HG03439 (cell line): ENCODE data around the gene IGSF21.

Experiments
- ATAC-seq: cut with Tn5 transposase; IDR thresholded peaks from one replicate; pipeline ENCODE4 v1.9.1; 2021; ENCODE audit warnings: mild to moderate bottlenecking, moderate library complexity; ENCODE audit not compliant: unreplicated experiment

IGSF21 gene

GRCh38 chr1:18093646-18094045 lies 14.0 kb upstream of the IGSF21 start:
- ATAC-seq: no peak

GRCh38 chr1:18094096-18094495 lies 13.5 kb upstream of the IGSF21 start:
- no peak for ATAC-seq

DNA sequence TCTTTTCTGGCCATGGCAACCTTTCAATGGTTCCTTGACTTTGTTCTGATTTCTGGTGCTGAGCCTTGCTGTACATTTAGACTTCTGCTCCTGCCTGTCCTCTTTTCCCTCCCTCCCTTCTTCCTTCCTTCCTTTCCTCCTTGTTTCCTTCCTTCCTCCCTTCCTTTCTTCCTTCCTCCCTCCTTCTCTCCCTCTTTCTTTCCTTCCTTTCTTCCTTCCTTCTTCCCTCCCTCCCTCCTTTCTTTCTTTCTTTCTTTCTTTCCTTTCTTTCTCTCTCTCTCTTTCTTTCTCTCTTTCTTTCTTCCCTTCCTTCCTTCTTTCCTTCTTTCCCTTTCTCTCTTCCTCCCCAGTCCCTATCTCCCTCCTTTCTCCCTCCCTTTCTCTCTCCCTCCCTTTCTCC lies 10.4 kb upstream of the IGSF21 start:
- ATAC-seq: no peak

DNA sequence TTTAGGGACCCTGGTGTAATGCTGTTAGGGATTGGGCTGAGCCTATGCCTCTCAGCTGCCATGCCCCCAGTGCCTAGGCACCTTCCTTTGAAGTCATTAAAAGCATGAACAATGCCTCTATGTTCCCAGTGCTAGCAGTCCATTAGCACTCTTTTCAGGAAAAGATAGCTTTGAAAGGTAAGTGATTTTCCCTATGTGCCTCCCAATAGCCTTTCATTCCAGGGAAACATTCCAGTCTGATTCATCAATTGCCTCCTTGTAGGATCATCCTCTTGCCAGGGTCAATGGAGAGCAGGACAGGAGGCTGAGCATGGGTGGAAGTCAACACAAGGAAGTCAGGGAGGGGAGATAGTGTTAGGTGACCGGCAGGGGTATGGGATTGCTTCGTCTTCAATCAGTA lies 8.6 kb upstream of the IGSF21 start:
- ATAC-seq: no peak

DNA sequence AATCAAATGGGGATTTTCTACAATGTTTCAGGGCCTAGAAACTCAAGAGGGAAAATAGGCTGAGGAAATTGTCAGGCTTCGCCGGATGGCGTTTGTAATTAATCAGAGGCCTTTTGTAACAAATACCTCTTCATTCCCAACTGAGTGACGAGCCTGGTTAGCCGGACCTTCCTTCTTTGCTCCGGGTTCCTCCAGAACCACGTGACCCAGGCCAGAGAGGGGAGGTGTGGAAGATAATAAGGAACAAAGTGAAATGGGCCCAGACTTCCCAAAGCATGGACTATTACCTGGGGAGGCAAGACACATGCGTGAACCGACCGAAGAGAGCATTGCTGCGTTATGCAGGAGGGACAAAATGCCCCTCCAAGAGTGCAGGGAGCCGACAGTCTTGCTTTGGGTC lies 7.5 kb upstream of the IGSF21 start:
- ATAC-seq: no peak

- ATAC-seq: no peak
Observed at GRCh38 chr1:18100491-18101063, 7.0 kb upstream of the IGSF21 start.

DNA sequence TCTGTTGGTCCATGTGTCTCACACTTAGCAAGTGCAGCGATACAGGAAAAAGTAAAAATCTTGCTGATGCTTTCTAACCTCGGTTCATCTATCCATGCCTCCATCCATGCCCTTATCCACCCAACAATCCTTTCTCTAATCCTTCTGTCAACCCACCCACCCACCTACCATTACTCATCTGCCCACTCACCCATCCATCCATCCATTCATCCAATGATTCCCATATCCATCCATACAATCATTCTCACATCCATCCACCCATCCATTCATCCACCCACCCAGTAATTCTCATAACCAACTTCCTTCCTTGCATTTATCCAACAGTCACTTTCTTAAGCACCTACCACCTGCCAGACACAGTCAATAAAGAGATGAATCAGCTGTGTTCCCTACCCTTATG lies 6.1 kb upstream of the IGSF21 start:
- no peak for ATAC-seq

GRCh38 chr1:18103788-18104421 lies 3.7 kb upstream of the IGSF21 start:
- no peak for ATAC-seq

DNA sequence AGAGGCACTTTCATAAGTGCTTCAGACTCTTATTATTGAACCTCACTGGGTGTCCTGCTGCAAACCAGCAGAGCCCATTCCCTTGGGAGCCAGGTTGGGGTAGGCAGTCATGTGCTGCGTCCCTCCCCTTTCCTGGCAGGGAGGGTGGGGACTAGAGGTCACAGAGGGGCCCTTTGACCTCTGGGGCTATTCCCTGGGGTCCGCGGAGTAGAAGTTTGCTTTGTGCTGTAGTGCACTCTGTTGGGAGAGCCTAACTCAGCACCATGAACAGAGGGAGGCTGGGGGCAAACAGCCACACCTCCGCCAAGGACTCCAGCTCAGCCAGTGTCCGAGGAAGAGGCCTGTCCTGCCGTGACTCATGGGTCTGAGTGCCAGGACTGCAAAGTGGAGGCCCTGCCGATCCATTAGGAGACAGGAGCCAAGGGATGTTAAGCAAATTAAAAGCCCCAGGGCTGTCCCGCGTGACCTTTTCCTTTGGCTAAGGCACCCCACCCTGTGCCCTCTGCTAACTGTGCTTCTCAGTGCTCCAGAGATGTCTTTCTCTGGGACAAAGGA lies 3.0 kb upstream of the IGSF21 start:
- no peak for ATAC-seq

DNA sequence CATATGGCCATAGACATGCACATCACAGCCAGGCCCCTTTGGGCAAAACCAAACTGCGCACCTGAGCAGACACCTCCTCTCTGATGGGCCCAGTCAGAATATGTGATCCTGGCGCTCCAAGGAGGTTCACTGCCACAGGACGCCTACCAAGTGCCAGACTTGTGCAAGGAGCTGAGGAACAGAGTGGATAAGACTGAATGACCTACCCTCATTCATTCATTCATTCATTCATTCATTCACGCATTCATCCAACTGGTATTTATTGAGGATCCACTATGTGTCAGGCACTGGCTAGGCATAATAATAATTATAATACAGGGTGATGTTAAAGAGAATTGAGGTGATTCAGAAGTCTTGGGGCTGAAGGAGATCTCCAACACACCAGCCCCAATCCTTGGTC lies 2.4 kb upstream of the IGSF21 start:
- ATAC-seq: no peak

- no peak for ATAC-seq
Observed at GRCh38 chr1:18108299-18109057, 880 bp downstream of the IGSF21 start.

- ATAC-seq: no peak
Observed at GRCh38 chr1:18109058-18109755, 1.6 kb downstream of the IGSF21 start.

DNA sequence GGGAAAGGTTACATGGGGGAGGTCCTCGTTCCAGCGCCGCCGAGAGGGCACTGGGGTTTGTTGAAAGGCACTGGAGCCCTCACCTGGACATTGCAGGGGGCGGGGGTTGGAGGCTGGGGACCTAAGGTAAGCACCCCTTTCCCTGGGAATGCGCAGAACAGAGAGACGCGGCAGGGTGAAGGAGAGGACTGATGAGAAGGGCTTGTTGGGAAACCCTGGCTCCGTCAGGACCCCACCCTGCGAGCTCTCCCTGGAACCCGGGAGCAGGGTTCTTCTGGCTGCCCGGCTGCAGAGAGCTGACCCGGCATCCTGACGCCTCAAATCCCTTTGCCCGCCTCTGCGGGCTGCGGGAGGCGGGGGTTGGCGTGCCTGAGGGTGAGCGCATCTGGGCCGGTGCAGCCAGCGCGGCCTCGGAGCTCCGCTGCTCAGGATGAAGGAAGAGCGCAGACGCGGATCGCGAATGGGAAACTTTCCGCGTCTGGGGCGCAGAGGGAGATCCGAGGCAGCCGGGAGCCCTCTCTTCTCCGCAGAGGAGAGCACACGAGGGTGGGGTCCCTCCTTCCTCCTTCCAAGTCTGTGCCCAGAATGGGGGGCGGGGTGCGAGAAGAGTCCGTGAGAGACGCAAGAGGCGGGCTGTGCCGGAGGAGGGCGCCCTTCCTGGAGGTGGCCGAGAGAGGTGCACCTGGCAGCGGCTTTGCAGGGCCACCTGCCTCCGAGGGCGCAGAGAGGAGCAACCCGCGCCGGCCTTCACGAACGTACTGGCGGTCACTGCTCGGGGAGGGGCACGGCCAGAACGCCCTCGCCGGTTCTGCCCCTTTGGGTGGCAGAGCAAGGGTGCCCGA lies 2.4 kb downstream of the IGSF21 start:
- no peak for ATAC-seq

DNA sequence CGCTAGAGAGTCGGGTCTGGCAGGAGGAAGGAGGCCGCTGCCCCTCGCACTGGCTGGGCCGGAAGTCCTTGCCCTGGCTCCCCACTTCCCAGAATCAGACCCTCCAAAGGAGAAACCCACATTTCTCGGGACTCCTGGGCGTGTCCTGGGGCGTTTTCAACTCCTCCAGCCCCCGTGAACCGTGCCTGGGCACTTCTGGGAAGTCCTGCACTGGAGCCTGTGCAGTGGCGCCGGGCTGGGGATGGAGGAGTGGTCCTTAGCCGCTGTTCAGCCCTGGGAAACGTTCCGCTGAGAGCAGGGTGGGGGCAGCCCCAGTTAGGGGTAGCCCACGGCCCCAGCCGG lies 3.0 kb downstream of the IGSF21 start:
- no peak for ATAC-seq

DNA sequence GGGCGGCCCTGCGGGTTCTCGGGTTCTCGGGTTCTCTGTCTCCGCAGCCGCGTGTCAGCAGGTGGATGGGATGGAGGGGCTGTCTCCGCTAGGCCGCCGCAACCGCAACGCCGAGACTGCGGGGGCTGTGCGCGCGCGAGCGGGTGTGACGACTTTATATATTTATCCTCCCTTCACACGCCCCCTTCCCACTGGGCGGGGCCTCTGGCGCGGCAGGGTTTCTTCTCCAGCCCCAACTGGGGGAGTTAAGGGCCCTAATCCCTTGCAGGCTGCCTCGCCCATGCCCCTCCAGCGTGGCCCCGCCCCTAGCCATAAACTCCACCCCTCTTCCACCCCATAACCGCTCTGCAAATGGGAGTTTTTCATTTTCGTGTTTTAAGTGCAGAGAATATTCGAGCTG lies 3.4 kb downstream of the IGSF21 start:
- ATAC-seq: no peak

DNA sequence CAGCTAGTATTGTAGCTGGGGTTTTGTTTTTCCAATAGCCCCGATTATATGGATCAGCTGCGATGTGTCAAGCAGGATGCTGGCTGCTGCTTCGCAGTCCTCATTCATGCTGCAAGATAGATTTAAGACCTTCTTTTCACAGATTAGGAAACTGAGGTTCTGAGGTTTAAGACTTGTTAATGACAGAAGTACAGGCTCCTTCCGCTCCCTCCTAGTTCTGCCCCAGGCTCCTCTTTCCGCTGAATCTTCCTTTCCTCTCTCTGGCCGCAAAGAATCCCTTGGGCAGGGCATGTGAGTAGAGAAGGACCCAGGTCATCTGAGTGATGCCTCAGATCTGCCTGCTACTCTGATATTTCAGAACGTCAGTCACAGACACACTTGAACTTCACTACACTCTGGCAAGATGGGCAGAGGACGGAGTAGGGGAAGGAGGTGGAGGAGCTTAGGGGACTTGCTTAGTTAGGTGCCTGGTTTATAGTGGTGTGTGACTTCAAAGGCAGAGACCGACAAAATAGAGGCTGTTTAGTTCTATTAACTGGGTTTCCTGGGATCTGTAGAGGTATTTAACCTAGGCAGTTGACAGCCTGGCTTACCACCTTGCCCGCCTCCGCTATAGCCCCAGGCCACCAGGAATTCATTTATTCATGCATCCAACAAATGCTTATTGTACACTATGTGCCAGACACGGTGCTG lies 4.2 kb downstream of the IGSF21 start:
- ATAC-seq: no peak

DNA sequence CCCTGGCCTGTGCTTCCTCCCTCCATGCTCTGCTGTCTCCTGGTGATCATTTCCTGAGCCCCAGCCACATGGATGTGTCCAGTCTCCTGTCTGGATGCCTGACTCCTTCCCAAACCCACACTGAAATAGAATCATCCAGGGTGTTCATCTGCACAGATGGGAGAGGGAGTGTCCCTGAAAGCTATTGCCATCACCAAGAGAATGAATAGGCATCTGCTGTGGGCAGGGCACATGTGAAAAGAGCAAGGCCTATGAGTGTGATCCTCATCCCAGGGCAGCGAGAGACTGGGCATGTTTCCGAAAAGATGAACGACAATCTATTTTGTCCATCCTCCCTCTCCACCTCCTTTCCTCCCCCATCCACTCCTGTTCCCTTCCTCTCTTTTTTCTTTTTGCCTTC lies 5.0 kb downstream of the IGSF21 start:
- ATAC-seq: no peak

GRCh38 chr1:18114726-18115410 lies 7.3 kb downstream of the IGSF21 start:
- ATAC-seq: no peak

GRCh38 chr1:18116777-18117176 lies 9.2 kb downstream of the IGSF21 start:
- no peak for ATAC-seq

DNA sequence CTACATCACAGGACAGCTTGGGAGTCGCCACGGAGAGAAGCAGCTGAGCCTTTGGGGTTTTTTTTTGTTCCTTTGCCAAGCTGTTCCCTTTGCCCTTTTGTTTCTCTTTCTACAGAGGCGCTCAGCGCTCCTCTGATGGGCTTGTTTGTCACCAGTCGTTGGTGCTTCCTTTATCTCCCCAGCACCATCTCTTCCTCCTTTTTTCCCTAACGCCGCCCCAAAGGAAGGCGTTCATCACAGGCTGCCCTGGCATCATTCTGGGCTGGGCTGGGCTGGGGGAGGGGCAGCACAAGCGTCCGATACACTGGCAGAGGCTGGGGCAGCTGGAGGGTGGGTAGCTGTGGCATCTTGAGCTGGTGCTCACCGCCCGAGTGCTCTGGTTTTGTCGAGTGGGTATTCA lies 10.5 kb downstream of the IGSF21 start:
- ATAC-seq: no peak
